SIG-M5 treated with dmso at 0.1 percent for 504 hours (cell line): ENCODE measurements around the gene LRRC7.
A peak's percentile ranks its signal among the peaks of the same experiment; 100 is the strongest.
"Not testable (repeated sequence)": the region's sequence is repeated elsewhere in the genome, so short reads cannot be mapped to it uniquely, and the experiment has no call there.

Source experiments
- DNase-seq: peaks from one replicate; lab custom pipeline; 2025; ENCODE audit not compliant: unreplicated experiment; lab: John Stamatoyannopoulos, UW

Gene LRRC7

DNA sequence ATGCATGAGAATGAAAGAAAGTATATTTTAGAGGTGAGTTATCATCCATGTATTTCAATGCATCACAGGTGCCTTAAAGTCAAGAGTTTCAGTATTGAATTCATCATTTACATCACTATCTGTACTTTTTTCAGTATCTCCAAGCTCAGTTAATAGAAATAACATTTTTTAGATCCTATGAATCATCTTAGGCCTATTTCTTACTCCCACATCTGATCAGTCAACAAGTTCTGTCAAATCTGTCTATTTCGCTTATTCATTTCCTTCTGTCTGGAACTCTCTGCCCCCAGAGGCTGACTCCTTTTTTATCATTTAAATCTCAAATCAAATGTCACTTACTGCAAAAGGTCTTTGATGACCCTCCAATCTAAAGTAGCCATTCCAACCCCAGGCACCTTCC is 295.2 kb downstream of the LRRC7 start:
- DNase-seq = no peak

DNA sequence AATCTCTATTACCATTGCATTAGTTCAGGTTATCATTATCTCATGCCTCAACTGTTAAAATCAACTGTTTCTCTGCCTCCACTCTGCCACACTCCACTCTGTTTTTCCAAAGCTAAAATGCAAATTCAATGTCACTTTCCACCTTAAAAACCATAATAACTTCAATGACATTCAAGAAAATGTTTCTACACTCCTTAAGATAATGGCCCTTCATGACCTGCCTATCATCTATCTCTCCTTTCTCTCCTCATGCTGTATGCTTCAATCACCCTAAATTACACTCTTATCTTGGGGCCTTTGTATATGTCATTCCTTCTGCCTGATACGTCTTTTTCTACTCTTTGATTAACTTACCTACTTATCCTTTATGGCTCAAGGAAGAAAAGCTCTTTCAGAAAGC is 296.0 kb downstream of the LRRC7 start:
- DNase-seq = no peak

DNA sequence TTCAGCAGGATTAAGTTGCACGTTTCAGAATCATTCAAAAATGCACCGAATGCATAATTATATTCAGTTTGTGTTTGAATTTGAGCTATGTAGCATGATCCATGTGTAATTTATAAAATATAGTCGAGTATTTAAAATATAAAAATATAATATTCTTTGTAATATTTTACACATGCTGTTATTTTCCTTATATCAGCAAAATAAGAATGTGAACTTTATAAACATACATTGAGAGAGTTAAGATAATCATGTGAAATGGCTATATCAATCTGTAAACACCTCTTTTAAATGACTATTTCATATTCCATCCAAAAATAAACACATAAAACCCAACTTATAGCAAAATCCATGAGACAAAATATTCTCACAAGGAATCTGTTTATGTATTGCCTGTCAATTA is 303.7 kb downstream of the LRRC7 start:
- DNase-seq = no peak

- no peak for DNase-seq
Measured at GRCh38 chr1:69878338-69878737, 310.6 kb downstream of the LRRC7 start.

DNA sequence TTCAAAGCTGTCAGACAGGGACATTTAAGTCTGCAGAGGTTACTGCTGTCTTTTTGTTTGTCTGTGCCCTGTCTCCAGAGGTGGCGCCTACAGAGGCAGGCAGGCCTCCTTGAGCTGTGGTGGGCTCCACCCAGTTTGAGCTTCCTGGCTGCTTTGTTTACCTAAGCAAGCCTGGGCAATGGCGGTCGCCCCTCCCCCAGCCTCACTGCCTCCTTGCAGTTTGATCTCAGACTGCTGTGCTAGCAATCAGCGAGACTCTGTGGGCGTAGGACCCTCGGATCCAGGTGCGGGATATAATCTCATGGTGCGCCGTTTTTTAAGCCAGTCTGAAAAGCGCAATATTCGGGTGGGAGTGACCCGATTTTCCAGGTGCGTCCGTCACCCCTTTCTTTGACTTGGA is 320.3 kb downstream of the LRRC7 start:
- not testable (repeated sequence) for DNase-seq

DNA sequence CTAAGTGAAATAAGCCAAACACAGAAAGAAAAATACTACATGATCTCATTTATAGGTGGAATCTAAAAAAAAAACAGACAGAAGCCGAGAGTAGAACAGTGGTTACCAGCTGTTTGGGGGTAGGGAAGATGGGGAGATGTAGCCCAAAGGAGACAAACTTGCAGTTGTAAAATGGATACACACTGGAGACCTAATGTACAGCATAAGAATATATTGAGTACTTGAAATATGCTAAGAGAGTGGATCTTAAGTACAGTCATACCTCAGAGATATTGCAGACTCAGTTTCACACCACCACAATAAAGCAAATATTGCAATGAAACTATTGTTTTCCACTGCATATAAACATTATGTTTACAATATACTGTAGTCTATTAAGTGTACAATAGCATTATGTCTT is 320.9 kb downstream of the LRRC7 start:
- DNase-seq = no peak

DNA sequence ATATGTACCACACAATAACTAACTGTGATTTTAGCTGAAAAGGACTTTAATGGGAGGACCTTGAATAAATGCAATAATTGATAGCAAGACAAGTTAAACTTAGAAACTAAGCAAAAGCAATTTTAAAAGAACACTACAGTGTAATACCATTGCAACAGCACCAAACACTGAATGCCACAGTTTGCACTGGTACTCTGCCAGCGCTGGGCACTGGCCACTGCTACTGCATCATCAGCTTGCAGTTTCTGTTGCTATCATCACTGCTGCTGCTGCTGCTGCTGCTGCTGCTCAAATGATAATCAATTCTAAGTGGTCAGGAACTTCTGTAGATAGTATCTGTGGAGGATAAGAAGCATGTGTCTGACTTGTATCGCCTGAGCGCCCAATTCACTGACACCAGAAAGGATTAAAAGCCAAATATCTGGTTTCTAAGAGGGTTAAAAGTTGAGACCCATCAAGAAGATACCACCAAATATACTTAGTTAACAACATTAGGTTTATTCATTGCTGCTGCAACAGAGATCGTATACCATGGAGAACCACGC is 330.8 kb downstream of the LRRC7 start:
- DNase-seq = no peak

DNA sequence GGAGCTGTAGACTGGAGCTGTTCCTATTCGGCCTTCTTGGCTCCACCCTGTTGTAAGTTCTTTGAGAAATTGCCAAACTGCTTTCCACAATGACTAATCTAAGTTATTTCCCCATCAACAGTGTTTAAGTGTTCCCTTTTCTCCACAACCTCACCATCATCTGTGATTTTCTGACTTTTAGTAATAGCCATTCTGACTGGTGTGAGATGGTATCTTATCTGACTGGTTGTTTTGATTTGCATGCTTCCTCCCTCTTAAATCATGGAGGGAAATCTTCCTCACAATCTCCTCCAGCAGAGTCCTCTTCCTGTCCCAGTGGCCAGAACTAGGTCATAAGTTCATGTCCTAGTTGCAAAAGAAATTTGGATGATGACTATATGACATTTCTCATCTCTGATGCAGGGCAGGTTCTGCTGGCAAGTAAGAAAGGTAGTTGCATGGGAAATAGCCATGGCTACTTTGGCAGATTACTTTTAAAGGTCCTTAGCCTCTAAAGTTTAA is 343.6 kb downstream of the LRRC7 start:
- peak; percentile 64 for DNase-seq

GRCh38 chr1:69913977-69914376 is 346.3 kb downstream of the LRRC7 start:
- no peak for DNase-seq

GRCh38 chr1:69914976-69915765 is 347.4 kb downstream of the LRRC7 start:
- DNase-seq = no peak

DNA sequence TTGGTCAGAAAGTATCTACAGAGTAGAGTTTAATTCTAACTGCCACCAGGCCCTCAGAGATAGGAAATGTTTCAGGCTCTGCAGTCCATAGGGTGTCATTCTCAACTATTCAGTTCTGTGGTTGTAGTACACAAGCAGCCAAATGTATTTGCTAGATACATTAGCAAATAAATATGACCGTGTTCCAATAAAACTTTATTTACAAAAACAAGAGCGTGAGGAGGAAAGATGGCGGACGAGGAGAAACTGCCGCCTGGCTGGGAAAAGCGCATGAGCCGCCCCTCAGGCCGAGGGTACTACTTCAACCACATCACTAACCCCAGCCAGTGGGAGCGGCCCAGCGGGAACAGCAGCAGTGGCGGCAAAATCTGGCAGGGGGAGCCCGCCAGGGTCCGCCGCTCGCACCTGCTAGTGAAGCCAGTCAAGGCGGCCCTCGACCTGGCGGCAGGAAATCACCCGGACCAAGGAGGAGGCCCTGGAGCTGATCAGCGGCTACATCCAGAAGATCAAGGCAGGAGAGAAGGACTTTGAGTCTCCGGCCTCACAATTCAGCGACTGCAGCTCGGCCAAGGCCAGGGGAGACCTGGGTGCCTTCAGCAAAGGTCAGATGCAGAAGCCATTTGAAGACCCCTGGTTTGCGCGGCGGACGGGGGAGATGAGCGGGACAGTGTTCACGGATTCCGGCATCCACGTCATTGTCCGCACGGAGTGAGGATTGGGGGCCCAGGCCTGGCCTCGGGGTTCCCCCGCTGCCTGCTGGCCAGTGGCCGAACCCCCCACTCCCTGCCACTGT is 351.6 kb downstream of the LRRC7 start:
- DNase-seq = no peak

DNA sequence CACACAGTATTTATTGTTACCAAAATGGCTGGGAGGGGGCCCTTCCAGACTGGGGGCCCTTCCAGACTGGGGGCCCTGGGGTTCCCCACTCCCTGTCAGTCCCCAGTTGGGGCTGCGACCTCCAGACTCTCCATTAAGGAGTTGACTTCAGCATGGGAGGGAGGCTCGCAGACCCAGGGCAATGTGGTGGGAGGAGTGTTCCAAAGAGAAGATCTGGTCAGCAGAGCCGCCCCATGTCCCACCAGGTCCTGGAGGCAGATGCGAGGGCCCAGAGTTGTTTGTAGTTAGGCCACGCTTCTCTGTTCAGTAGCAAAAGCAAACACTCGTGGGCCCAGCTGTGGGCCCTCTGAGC is 352.2 kb downstream of the LRRC7 start:
- DNase-seq = no peak

DNA sequence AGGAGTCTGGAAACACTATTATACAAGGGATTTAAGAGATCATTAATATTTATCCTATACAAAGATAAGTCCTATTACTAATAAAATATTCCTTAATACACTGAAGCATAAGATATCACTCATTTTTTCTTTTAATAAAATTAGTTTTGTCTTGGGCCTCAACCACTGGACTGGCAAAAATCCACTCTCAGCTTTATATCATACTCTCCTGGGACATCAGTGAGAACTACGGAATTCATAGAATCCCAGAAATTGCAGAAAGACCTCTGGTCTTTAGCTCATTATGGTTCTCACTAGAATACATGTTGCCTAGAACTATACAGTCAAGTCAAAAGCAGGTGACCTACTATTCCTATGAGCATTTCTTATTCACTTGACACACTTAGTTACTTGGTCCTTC is 352.7 kb downstream of the LRRC7 start:
- DNase-seq = no peak

DNA sequence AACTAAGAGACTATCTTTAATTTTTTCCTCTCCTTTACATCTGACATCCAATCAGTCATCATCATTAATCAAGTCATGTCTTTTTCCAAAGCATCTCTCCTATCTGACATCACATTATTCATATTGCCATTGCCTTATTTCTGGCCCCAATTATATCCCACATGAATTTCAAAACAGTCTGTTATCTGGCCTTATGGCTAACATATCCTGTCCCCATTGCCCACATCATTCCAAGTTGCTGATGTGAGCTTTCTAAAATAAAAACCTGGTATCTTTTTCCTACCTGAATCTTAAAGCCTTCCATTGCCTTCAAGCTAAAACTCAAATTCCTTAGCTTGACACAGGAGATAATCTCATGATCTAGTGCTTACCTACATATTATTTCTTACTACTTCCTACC is 353.8 kb downstream of the LRRC7 start:
- no peak for DNase-seq

DNA sequence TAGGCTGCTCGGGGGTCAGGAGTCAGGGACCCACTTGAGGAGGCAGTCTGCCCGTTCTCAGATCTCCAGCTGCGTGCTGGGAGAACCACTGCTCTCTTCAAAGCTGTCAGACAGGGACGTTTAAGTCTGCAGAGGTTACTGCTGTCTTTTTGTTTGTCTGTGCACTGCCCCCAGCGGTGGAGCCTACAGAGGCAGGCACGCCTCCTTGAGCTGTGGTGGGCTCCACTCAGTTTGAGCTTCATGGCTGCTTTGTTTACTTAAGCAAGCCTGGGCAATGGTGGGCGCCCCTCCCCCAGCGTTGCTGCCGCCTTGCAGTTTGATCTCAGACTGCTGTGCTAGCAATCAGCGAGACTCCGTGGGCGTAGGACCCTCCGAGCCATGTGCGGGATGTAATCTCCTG is 360.5 kb downstream of the LRRC7 start:
- DNase-seq = not testable (repeated sequence)

DNA sequence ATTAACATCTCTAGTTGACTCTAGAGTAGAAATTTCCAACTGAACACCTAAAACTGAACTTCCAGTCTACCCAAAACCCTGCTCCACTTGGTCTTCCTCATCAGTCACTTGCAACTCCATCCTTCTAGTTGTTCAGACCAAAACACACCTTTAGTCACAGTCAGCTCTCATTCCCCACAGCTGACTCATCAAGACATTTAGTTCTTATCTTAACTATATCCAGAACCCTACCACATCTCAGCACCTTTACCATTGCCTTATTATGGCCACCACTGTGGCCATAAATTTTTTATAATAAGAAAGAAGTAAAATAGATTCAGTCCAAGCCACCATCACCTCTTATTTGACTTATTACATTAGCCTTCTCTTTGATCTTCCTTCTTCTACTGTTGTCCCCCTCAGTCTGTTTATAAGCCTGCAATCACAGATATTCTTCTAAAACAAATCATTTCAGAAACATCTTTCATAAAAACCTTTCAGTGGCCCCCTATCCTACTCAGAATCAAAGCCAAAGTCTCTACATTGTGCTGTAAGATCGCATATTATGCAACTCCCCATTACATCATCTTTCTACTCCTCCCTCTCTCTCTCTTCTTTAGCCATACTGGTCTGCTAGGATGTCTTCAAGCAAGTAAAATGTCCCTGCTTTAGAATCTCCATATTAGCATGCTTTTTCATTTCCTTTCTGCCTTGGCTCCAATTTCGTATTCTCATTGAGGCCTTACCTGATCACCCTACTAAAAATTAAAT is 361.8 kb downstream of the LRRC7 start:
- DNase-seq = peak; percentile 16

GRCh38 chr1:69930396-69930795 is 362.7 kb downstream of the LRRC7 start:
- no peak for DNase-seq

GRCh38 chr1:69932760-69933159 is 365.0 kb downstream of the LRRC7 start:
- DNase-seq = no peak

- DNase-seq = no peak
Measured at GRCh38 chr1:69940231-69940630, 372.5 kb downstream of the LRRC7 start.

- no peak for DNase-seq
Measured at GRCh38 chr1:69940816-69941215, 373.1 kb downstream of the LRRC7 start.

DNA sequence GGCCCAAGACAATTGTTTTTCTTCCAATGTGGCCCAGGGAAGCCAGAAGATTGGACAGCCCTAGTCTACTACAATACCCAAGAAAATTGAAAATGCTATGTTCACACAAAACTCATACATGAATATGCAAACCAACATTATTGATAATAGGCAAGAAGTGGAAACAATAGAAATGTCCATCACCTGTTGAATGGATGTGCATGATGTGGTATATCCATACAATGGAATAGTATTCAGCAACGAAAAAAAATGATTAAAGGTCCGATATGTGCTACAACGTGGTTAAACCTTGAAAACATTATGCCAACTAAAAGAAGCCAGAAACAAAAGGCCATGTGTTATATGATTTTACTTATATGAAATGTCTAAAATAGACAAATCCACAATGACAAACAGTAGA is 375.3 kb downstream of the LRRC7 start:
- no peak for DNase-seq
